Measurements from ENCODE around the gene ZBTB4. TPM values are rescaled to one million over a fixed set of nuclear protein-coding genes. Genes with fewer than 3 reads are reported as not detected.

ZBTB4 gene
- total and polyA plus RNA-seq, 2 experiments from 2014 or later, result 3.6 to 11.2 TPM

DNA sequence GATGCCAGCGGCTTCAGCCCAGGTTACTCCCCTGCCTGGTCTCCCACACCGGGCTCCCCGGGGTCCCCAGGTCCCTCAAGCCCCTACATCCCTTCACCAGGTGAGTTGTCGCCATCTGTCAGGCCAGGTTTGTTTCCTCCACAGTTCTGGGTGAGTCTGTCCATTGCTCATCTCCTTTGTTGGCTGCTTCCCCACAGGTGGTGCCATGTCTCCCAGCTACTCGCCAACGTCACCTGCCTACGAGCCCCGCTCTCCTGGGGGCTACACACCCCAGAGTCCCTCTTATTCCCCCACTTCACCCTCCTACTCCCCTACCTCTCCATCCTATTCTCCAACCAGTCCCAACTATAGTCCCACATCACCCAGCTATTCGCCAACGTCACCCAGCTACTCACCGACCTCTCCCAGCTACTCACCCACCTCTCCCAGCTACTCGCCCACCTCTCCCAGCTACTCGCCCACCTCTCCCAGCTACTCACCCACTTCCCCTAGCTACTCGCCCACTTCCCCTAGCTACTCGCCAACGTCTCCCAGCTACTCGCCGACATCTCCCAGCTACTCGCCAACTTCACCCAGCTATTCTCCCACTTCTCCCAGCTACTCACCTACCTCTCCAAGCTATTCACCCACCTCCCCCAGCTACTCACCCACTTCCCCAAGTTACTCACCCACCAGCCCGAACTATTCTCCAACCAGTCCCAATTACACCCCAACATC, 33.6 kb upstream of the ZBTB4 start (continued):
- TF ChIP-seq, protein P1, sequence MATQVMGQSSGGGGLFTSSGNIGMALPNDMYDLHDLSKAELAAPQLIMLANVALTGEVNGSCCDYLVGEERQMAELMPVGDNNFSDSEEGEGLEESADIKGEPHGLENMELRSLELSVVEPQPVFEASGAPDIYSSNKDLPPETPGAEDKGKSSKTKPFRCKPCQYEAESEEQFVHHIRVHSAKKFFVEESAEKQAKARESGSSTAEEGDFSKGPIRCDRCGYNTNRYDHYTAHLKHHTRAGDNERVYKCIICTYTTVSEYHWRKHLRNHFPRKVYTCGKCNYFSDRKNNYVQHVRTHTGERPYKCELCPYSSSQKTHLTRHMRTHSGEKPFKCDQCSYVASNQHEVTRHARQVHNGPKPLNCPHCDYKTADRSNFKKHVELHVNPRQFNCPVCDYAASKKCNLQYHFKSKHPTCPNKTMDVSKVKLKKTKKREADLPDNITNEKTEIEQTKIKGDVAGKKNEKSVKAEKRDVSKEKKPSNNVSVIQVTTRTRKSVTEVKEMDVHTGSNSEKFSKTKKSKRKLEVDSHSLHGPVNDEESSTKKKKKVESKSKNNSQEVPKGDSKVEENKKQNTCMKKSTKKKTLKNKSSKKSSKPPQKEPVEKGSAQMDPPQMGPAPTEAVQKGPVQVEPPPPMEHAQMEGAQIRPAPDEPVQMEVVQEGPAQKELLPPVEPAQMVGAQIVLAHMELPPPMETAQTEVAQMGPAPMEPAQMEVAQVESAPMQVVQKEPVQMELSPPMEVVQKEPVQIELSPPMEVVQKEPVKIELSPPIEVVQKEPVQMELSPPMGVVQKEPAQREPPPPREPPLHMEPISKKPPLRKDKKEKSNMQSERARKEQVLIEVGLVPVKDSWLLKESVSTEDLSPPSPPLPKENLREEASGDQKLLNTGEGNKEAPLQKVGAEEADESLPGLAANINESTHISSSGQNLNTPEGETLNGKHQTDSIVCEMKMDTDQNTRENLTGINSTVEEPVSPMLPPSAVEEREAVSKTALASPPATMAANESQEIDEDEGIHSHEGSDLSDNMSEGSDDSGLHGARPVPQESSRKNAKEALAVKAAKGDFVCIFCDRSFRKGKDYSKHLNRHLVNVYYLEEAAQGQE (IDR thresholded peaks at IDR 0.05; ENCODE audit: unreplicated experiment), result no peak
- no peak for TF ChIP-seq STAT1 (IDR thresholded peaks at IDR 0.05; ENCODE audit: unreplicated experiment)
- TF ChIP-seq JUNB (IDR thresholded peaks at IDR 0.05; ENCODE audit: unreplicated experiment), result no peak
- no peak for TF ChIP-seq EZH2phosphoT487 (IDR thresholded peaks at IDR 0.05; ENCODE audit: unreplicated experiment)
- TF ChIP-seq, protein P2, sequence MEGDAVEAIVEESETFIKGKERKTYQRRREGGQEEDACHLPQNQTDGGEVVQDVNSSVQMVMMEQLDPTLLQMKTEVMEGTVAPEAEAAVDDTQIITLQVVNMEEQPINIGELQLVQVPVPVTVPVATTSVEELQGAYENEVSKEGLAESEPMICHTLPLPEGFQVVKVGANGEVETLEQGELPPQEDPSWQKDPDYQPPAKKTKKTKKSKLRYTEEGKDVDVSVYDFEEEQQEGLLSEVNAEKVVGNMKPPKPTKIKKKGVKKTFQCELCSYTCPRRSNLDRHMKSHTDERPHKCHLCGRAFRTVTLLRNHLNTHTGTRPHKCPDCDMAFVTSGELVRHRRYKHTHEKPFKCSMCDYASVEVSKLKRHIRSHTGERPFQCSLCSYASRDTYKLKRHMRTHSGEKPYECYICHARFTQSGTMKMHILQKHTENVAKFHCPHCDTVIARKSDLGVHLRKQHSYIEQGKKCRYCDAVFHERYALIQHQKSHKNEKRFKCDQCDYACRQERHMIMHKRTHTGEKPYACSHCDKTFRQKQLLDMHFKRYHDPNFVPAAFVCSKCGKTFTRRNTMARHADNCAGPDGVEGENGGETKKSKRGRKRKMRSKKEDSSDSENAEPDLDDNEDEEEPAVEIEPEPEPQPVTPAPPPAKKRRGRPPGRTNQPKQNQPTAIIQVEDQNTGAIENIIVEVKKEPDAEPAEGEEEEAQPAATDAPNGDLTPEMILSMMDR (conservative IDR thresholded peaks at IDR 0.05; ENCODE audit: low read depth in 2 of 2), result no peak
- no peak for TF ChIP-seq NANOG (IDR thresholded peaks at IDR 0.05; ENCODE audit: borderline replicate concordance)
- no peak for TF ChIP-seq POLR2AphosphoS5 (IDR thresholded peaks at IDR 0.05; ENCODE audit: low read depth)
- TF ChIP-seq ZNF331 (CRISPR knock-in tag; IDR thresholded peaks at IDR 0.05; ENCODE audit: low read depth), result no peak

- 0 out of 2 replicates have a peak, but pooled peaks cover 2% of the 10 kb centered on the region for H3F3A ChIP-seq (replicated peaks; ENCODE audit: low read depth)
- TF ChIP-seq ZNF331 (CRISPR knock-in tag; IDR thresholded peaks at IDR 0.05; ENCODE audit: low read depth) (no peak), ZNF114 (CRISPR knock-in tag; IDR thresholded peaks at IDR 0.05) (no peak)
- TF ChIP-seq, protein P2 (conservative IDR thresholded peaks at IDR 0.05; ENCODE audit: low read depth in 2 of 2), result no peak
- TF ChIP-seq, protein P1 (IDR thresholded peaks at IDR 0.05; ENCODE audit: unreplicated experiment), result no peak
These were observed 32.7 kb upstream of the ZBTB4 start for GRCh38 chr17:7512105-7512504.

More at GRCh38 chr17:7512105-7512504, 32.7 kb upstream of the ZBTB4 start:
- ATAC-seq, result no peak
- DNase-seq (ENCODE audit: low spot score), result no peak
- 0 out of 2 replicates have a peak, but pooled peaks cover 2% of the 10 kb centered on the region for H4K20me1 ChIP-seq (replicated peaks; ENCODE audit: insufficient read depth)
- Mint-ChIP-seq H3K9me3 (no peaks in the 10 kb centered on the region; the same call in 2 of the 3 replicates), H3K36me3 (ENCODE audit: low read depth) (peaks cover 69% of the 10 kb centered on the region), H3K27ac (no peak overlapping the region), H3K4me3 (no peak overlapping the region), H3K27me3 (ENCODE audit: insufficient read depth, low read depth, poor library complexity) (peaks cover 13% of the 10 kb centered on the region), H3K4me1 (0 out of 3 replicates have a peak, but pooled peaks cover 2% of the 10 kb centered on the region)
- H3K4me1 ChIP-seq (ENCODE audit: insufficient read depth), result no peaks in the 10 kb centered on the region
- no peak overlapping the region for H3K4me3 ChIP-seq
- H3K9me2 ChIP-seq (ENCODE audit: insufficient read depth), result no peaks in the 10 kb centered on the region
- no peak overlapping the region for H3K27ac ChIP-seq (ENCODE audit: low read depth)
- no peaks in the 10 kb centered on the region for H3K27me3 ChIP-seq (ENCODE audit: insufficient read depth)
- no peak overlapping the region for H3K4me2 ChIP-seq
- H3K79me2 ChIP-seq (replicated peaks; ENCODE audit: insufficient read depth), result no peaks in the 10 kb centered on the region
- no peak overlapping the region for H2AFZ ChIP-seq
- peaks cover 12% of the 10 kb centered on the region; the same call in 1 of the 2 replicates for H3K36me3 ChIP-seq (ENCODE audit: insufficient read depth)
